ENCODE measurements around the gene PLEKHF1.
A peak's percentile ranks its signal among the peaks of the same experiment; 100 is the strongest.

Gene PLEKHF1

GRCh38 chr19:29651622-29652394 lies 13.5 kb upstream of the PLEKHF1 start:
- Histone ChIP-seq H3K4me3 (ENCODE audit: extremely low read depth, insufficient read depth, low read length, poor library complexity, severe bottlenecking) (no peak overlapping the region), H3K36me3 (ENCODE audit: control insufficient read depth, insufficient read depth, low read length) (no peaks in the 10 kb centered on the region), H3K4me1 (ENCODE audit: control insufficient read depth, insufficient read depth, low read length, poor library complexity, severe bottlenecking) (no peaks in the 10 kb centered on the region), H3K9me3 (ENCODE audit: control insufficient read depth, low read length) (no peaks in the 10 kb centered on the region), H3K27ac (ENCODE audit: low read depth, low read length, severe bottlenecking) (no peak overlapping the region)
- 87 to 93% methylated on average over 1 to 5 of the region's 7 CpGs for WGBS, 2 experiments (ENCODE audit: insufficient coverage in 2 of 2)

- Histone ChIP-seq H3K36me3 (ENCODE audit: control insufficient read depth, insufficient read depth, low read length) (no peaks in the 10 kb centered on the region), H3K9me3 (ENCODE audit: control insufficient read depth, low read length) (no peaks in the 10 kb centered on the region), H3K4me1 (ENCODE audit: control insufficient read depth, insufficient read depth, low read length, poor library complexity, severe bottlenecking) (no peaks in the 10 kb centered on the region), H3K4me3 (ENCODE audit: extremely low read depth, insufficient read depth, low read length, poor library complexity, severe bottlenecking) (no peak overlapping the region), H3K27ac (ENCODE audit: low read depth, low read length, severe bottlenecking) (no peak overlapping the region)
- 77 to 89% methylated on average over 2 to 3 of the region's 5 CpGs for WGBS, 2 experiments (ENCODE audit: insufficient coverage in 2 of 2)
Observed at GRCh38 chr19:29653398-29653797, 11.9 kb upstream of the PLEKHF1 start.

- Histone ChIP-seq H3K4me1 (ENCODE audit: control insufficient read depth, insufficient read depth, low read length, poor library complexity, severe bottlenecking) (peaks cover 2% of the 10 kb centered on the region), H3K27ac (ENCODE audit: low read depth, low read length, severe bottlenecking) (no peak overlapping the region), H3K9me3 (ENCODE audit: control insufficient read depth, low read length) (no peaks in the 10 kb centered on the region), H3K36me3 (ENCODE audit: control insufficient read depth, insufficient read depth, low read length) (no peaks in the 10 kb centered on the region), H3K4me3 (ENCODE audit: extremely low read depth, insufficient read depth, low read length, poor library complexity, severe bottlenecking) (no peak overlapping the region)
- 58 to 77% methylated on average over 1 to 3 of the region's 4 CpGs for WGBS, 2 experiments (ENCODE audit: insufficient coverage in 2 of 2)
Observed at GRCh38 chr19:29655648-29656335, 9.5 kb upstream of the PLEKHF1 start.

- Histone ChIP-seq H3K4me3 (ENCODE audit: extremely low read depth, insufficient read depth, low read length, poor library complexity, severe bottlenecking) (no peak overlapping the region), H3K4me1 (ENCODE audit: control insufficient read depth, insufficient read depth, low read length, poor library complexity, severe bottlenecking) (peaks cover 26% of the 10 kb centered on the region), H3K9me3 (ENCODE audit: control insufficient read depth, low read length) (no peaks in the 10 kb centered on the region), H3K36me3 (ENCODE audit: control insufficient read depth, insufficient read depth, low read length) (no peaks in the 10 kb centered on the region), H3K27ac (ENCODE audit: low read depth, low read length, severe bottlenecking) (no peak overlapping the region)
- WGBS, 2 experiments (ENCODE audit: insufficient coverage in 2 of 2), result 80 to 83% methylated on average over 2 of the region's 5 CpGs
Observed at GRCh38 chr19:29658221-29658991, 6.9 kb upstream of the PLEKHF1 start.

- Histone ChIP-seq H3K4me3 (ENCODE audit: extremely low read depth, insufficient read depth, low read length, poor library complexity, severe bottlenecking) (no peak overlapping the region), H3K36me3 (ENCODE audit: control insufficient read depth, insufficient read depth, low read length) (no peaks in the 10 kb centered on the region), H3K27ac (ENCODE audit: low read depth, low read length, severe bottlenecking) (no peak overlapping the region), H3K9me3 (ENCODE audit: control insufficient read depth, low read length) (no peaks in the 10 kb centered on the region), H3K4me1 (ENCODE audit: control insufficient read depth, insufficient read depth, low read length, poor library complexity, severe bottlenecking) (peaks cover 33% of the 10 kb centered on the region)
- WGBS, 2 experiments (ENCODE audit: insufficient coverage in 2 of 2), result 95 to 96% methylated on average over 7 of the region's 10 CpGs
Observed at GRCh38 chr19:29660835-29661234, 4.4 kb upstream of the PLEKHF1 start.

GRCh38 chr19:29662278-29662603 lies 3.0 kb upstream of the PLEKHF1 start:
- 54 to 100% methylated on average over 1 of the region's 1 CpG for WGBS, 2 experiments (ENCODE audit: insufficient coverage in 2 of 2)
- H3K4me3 ChIP-seq (ENCODE audit: extremely low read depth, insufficient read depth, low read length, poor library complexity, severe bottlenecking), result no peak overlapping the region
- H3K36me3 ChIP-seq (ENCODE audit: control insufficient read depth, insufficient read depth, low read length), result no peaks in the 10 kb centered on the region
- H3K27ac ChIP-seq (ENCODE audit: low read depth, low read length, severe bottlenecking), result peak overlapping the region; percentile 96
- no peaks in the 10 kb centered on the region for H3K9me3 ChIP-seq (ENCODE audit: control insufficient read depth, low read length)
- H3K4me1 ChIP-seq (ENCODE audit: control insufficient read depth, insufficient read depth, low read length, poor library complexity, severe bottlenecking), result peaks cover 39% of the 10 kb centered on the region

GRCh38 chr19:29662604-29663404 lies 2.5 kb upstream of the PLEKHF1 start:
- Histone ChIP-seq H3K4me1 (ENCODE audit: control insufficient read depth, insufficient read depth, low read length, poor library complexity, severe bottlenecking) (peaks cover 42% of the 10 kb centered on the region), H3K27ac (ENCODE audit: low read depth, low read length, severe bottlenecking) (peak overlapping the region; percentile 96), H3K36me3 (ENCODE audit: control insufficient read depth, insufficient read depth, low read length) (no peaks in the 10 kb centered on the region), H3K4me3 (ENCODE audit: extremely low read depth, insufficient read depth, low read length, poor library complexity, severe bottlenecking) (no peak overlapping the region), H3K9me3 (ENCODE audit: control insufficient read depth, low read length) (no peaks in the 10 kb centered on the region)
- 73 to 84% methylated on average over 10 to 15 of the region's 17 CpGs for WGBS, 2 experiments (ENCODE audit: insufficient coverage in 2 of 2)

- H3K4me1 ChIP-seq (ENCODE audit: control insufficient read depth, insufficient read depth, low read length, poor library complexity, severe bottlenecking), result peaks cover 42% of the 10 kb centered on the region
- no peaks in the 10 kb centered on the region for H3K9me3 ChIP-seq (ENCODE audit: control insufficient read depth, low read length)
- no peak overlapping the region for H3K4me3 ChIP-seq (ENCODE audit: extremely low read depth, insufficient read depth, low read length, poor library complexity, severe bottlenecking)
- H3K27ac ChIP-seq (ENCODE audit: low read depth, low read length, severe bottlenecking), result no peak overlapping the region
- no peaks in the 10 kb centered on the region for H3K36me3 ChIP-seq (ENCODE audit: control insufficient read depth, insufficient read depth, low read length)
- WGBS, 2 experiments (ENCODE audit: insufficient coverage in 2 of 2), result 83 to 88% methylated on average over 17 of the region's 19 CpGs
Observed at GRCh38 chr19:29663861-29664752, 1.2 kb upstream of the PLEKHF1 start.

GRCh38 chr19:29664753-29665214 lies 477 bp upstream of the PLEKHF1 start:
- H3K4me1 ChIP-seq (ENCODE audit: control insufficient read depth, insufficient read depth, low read length, poor library complexity, severe bottlenecking), result peaks cover 42% of the 10 kb centered on the region
- no peak overlapping the region for H3K27ac ChIP-seq (ENCODE audit: low read depth, low read length, severe bottlenecking)
- no peaks in the 10 kb centered on the region for H3K9me3 ChIP-seq (ENCODE audit: control insufficient read depth, low read length)
- WGBS, 2 experiments (ENCODE audit: insufficient coverage in 2 of 2), result 49 to 64% methylated on average over 12 to 14 of the region's 22 CpGs
- H3K36me3 ChIP-seq (ENCODE audit: control insufficient read depth, insufficient read depth, low read length), result no peaks in the 10 kb centered on the region
- H3K4me3 ChIP-seq (ENCODE audit: extremely low read depth, insufficient read depth, low read length, poor library complexity, severe bottlenecking), result peak overlapping the region; percentile 65

Measured in mesodermal cell (in vitro differentiated cells).